ENCODE measurements around the gene DCUN1D2.

GRCh38 chr13:113479179-113479578 lies 11.3 kb downstream of the DCUN1D2 start:
- TF ChIP-seq POLR2A (IDR thresholded peaks at IDR 0.05) (no peak), CTCF (IDR thresholded peaks at IDR 0.05) (no peak)
